Measurements from ENCODE around the gene RALGAPA1. TPM values are rescaled to one million over a fixed set of nuclear protein-coding genes. Genes with fewer than 3 reads are reported as not detected.

The RALGAPA1 gene
- total and polyA plus RNA-seq, 9 of the 15 experiments (the other 6 are each of a cell fraction or from before 2014, with no cell fraction given): 2.5 to 16.3 (median 6.2) TPM

DNA sequence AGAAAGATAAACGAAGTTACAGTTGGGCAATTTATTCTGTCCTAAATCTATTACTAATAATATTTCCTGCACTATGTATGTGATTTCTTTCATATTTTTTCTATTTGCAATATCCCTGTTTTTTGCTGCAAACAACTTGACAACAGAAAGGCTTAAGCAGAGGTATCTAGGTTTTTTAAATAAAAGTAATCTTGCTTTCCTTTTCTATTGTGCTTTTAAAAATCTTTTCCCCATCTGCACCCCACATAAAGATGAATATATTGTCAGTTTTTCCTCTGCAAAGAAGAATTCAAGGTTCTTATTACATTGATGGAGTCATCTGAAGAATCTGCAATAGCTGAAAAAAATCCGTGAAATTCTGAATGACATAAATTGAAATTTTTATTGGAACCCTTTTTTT, 502 bp upstream of the RALGAPA1 start:
- ChIA-PET CTCF (ENCODE audit: low intra/inter-chr PET ratio) (no interaction called here), POLR2A (interaction anchor here (1.0 kb wide), 1 partner anchor 25 kb away, joined by 3 read pairs; no protein-coding TSS in a partner anchor)
- Histone ChIP-seq H3K36me3 (ENCODE audit: control insufficient read depth, insufficient read depth, low read length) (no peaks in the 10 kb centered on the region), H3K9me1 (ENCODE audit: control insufficient read depth, insufficient read depth, low read length) (no peaks in the 10 kb centered on the region), H3K9me3 (replicated peaks; ENCODE audit: control insufficient read depth, insufficient read depth, low read depth, low read length) (no peaks in the 10 kb centered on the region), H4K20me1 (replicated peaks; ENCODE audit: control insufficient read depth, insufficient read depth, low read length) (no peaks in the 10 kb centered on the region), H2AFZ (ENCODE audit: low read depth, low read length) (peak overlapping the region; percentile 85), H3K9ac (ENCODE audit: insufficient read depth in 1 of 2, low read depth in 2 of 2, low read length in 2 of 2) (no peak overlapping the region), H3K4me3 (peak overlapping the region; percentile 63; the same call in 1 of the 2 replicates), H3K4me1 (replicated peaks in 1 of 2; ENCODE audit: control insufficient read depth in 2 of 2, insufficient read depth in 2 of 2, low read length in 2 of 2) (peaks cover 5 to 6% of the 10 kb centered on the region in 2 experiments; a peak in 3 of 5 replicates), H3K4me2 (ENCODE audit: insufficient read depth, low read length) (0 out of 2 replicates have a peak overlapping the region, but pooled peaks have one; percentile 86), H3K79me2 (ENCODE audit: control insufficient read depth, insufficient read depth, low read length) (peaks cover 10% of the 10 kb centered on the region), H3K27me3 (ENCODE audit: control insufficient read depth in 2 of 2, insufficient read depth in 2 of 2, low read length in 2 of 2) (no peaks in the 10 kb centered on the region), H3K27ac (ENCODE audit: extremely low read depth, low read depth, low read length) (no peak overlapping the region)
- ATAC-seq (no peak), FAIRE-seq (no peak), DNase-seq (ENCODE audit: extremely low read depth in 1 of 4, low spot score in 3 of 4) (no peak)
- 5% methylated on average over 2 of the region's 2 CpGs for WGBS (ENCODE audit: insufficient coverage, low coverage, missing lambda C conversion rate)
- intact Hi-C loops (cut with micrococcal nuclease) (no loop called here), in situ Hi-C loops (cut with MboI) (no loop called here)
- BruUV-seq (replicated peaks): no TSS peak
- TF ChIP-seq, protein P1, sequence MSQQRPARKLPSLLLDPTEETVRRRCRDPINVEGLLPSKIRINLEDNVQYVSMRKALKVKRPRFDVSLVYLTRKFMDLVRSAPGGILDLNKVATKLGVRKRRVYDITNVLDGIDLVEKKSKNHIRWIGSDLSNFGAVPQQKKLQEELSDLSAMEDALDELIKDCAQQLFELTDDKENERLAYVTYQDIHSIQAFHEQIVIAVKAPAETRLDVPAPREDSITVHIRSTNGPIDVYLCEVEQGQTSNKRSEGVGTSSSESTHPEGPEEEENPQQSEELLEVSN (IDR thresholded peaks at IDR 0.05; ENCODE audit: borderline replicate concordance in 1 of 2, extremely low read depth in 1 of 2, insufficient read depth in 1 of 2, insufficient read length in 1 of 2, low read depth in 1 of 2, low read length in 1 of 2, poor library complexity in 1 of 2, severe bottlenecking in 1 of 2): no peak
- TF ChIP-seq TAF1 (IDR thresholded peaks at IDR 0.05; ENCODE audit: control insufficient read depth, extremely low read depth, insufficient read depth, low read length, severe bottlenecking): no peak
- no peak for TF ChIP-seq JUN (IDR thresholded peaks at IDR 0.05; ENCODE audit: borderline replicate concordance, low read depth, low read length)
- TF ChIP-seq JUN (CRISPR knock-in tag; IDR thresholded peaks at IDR 0.05; ENCODE audit: borderline replicate concordance): no peak
- no peak for TF ChIP-seq CAMTA2 (CRISPR knock-in tag; conservative IDR thresholded peaks at IDR 0.05)
- no peak for TF ChIP-seq E2F8 (IDR thresholded peaks at IDR 0.05; ENCODE audit: low read depth, partially characterized antibody)
- TF ChIP-seq ZFP91 (CRISPR knock-in tag; IDR thresholded peaks at IDR 0.05): no peak
- no peak for TF ChIP-seq TCFL5 (CRISPR knock-in tag; conservative IDR thresholded peaks at IDR 0.05)
- TF ChIP-seq HDAC2 (IDR thresholded peaks at IDR 0.05): no peak
- no peak for TF ChIP-seq NR2F6 (CRISPR knock-in tag; IDR thresholded peaks at IDR 0.05)
- no peak for TF ChIP-seq MTA2 (IDR thresholded peaks at IDR 0.05; ENCODE audit: low read depth)

Measured in K562 (cell line).